Retinal pigment epithelial cell (primary cell): ENCODE data around the gene SLFN5.
"Not testable (repeated sequence)": the region's sequence is repeated elsewhere in the genome, so short reads cannot be mapped to it uniquely, and the experiment has no call there.

ENCODE experiments used
- DNase-seq: peaks from one replicate; pipeline ENCODE4 v3.0.0-alpha.2; 2010; ENCODE audit warnings: low read depth
- H3K4me3 ChIP-seq: 2 replicates; pipeline ENCODE4 v1.5.1; 2011; ENCODE audit warnings: mild to moderate bottlenecking, low read length, control low read depth, moderate library complexity
- CTCF ChIP-seq: conservative IDR thresholded peaks from 2 replicates; pipeline ENCODE4 v1.5.1; 2011; ENCODE audit warnings: low read depth, low read length, control low read depth, inconsistent platforms

Gene SLFN5

GRCh38 chr17:35229638-35230037 is 13.2 kb upstream of the SLFN5 start:
- no peak for TF ChIP-seq CTCF
- DNase-seq, result no peak

GRCh38 chr17:35234315-35234714 is 8.6 kb upstream of the SLFN5 start:
- not testable (repeated sequence) for H3K4me3 ChIP-seq, DNase-seq

More at GRCh38 chr17:35229638-35230037, 13.2 kb upstream of the SLFN5 start:
- H3K4me3 ChIP-seq, result no peak overlapping the region

- no peak for DNase-seq
- no peak overlapping the region for H3K4me3 ChIP-seq
- no peak for TF ChIP-seq CTCF
These were observed 7.6 kb upstream of the SLFN5 start for GRCh38 chr17:35235289-35235688.

- no peak for TF ChIP-seq CTCF
- no peak overlapping the region for H3K4me3 ChIP-seq
- DNase-seq, result no peak
These were observed 7.0 kb upstream of the SLFN5 start for GRCh38 chr17:35235917-35236316.

GRCh38 chr17:35236821-35237220 is 6.1 kb upstream of the SLFN5 start:
- DNase-seq, result no peak
- H3K4me3 ChIP-seq, result no peak overlapping the region
- TF ChIP-seq CTCF, result no peak

GRCh38 chr17:35238821-35239220 is 4.1 kb upstream of the SLFN5 start:
- no peak for TF ChIP-seq CTCF
- DNase-seq, result no peak
- H3K4me3 ChIP-seq, result no peak overlapping the region

- no peak for DNase-seq
- TF ChIP-seq CTCF, result no peak
- H3K4me3 ChIP-seq, result no peak overlapping the region
These were observed 3.0 kb upstream of the SLFN5 start for GRCh38 chr17:35239823-35240222.

- no peak for DNase-seq
- H3K4me3 ChIP-seq, result no peak overlapping the region
- no peak for TF ChIP-seq CTCF
These were observed 2.0 kb upstream of the SLFN5 start for GRCh38 chr17:35240861-35241260.
